T follicular helper cell (primary cell): ENCODE data around the gene CHD5.
"Not testable (repeated sequence)": the region's sequence is repeated elsewhere in the genome, so short reads cannot be mapped to it uniquely, and the experiment has no call there.

Source experiments
- DNase-seq: peaks from one replicate; pipeline ENCODE4 v3.0.0-alpha.2; 2020; ENCODE audit warnings: low read depth

CHD5 gene

GRCh38 chr1:6084781-6085495 lies 95.2 kb downstream of the CHD5 start:
- DNase-seq: no peak

DNA sequence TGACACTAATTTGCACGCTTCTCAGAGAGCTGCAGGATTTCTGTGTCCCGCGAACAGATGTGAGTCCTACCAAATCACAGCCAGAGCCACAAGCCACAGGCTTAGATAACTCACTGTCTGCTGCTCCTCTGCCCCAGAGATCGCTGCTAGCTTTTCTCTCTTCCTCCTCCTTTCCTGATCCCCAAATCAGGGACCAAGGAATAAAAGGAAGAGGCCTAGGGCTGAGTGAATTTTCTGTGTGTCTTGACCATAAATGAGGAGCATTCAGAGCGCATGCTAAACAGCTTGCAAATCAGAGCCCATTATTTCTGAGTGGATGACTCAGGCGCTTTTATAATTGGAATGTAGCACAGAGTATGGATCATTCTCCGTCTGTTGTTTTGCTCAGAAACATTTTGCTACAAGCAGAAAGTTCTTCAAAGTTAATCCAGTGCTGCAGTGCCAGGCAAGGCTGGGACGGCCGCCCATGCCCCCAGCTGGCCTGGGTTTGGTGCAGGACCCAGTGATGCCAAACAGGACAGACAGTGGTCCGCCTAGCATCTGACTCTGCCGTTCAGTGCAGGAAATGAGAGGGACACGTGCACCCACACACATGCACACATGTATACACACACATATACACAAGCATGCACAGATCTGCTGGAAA lies 96.2 kb downstream of the CHD5 start:
- no peak for DNase-seq

DNA sequence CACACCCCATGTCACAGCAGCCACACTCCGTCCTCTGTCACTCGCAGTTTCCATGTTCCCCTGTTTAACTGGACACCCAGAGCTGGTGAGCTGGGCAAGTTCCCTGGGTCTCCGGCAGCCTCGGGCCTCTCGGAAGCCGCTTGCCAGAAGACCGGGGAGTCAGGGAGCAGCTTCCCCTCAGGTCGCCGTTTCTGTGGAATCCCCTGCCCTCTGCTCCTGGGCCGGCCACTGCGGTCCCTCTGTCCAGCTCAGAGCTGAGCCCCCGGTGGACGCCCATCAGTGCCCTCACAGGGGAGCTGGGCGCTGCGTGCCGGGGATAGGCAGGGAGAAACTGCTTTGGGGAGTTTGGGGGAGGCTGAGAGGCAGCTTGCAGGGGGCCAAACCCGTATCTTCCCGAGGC lies 96.7 kb downstream of the CHD5 start:
- no peak for DNase-seq

DNA sequence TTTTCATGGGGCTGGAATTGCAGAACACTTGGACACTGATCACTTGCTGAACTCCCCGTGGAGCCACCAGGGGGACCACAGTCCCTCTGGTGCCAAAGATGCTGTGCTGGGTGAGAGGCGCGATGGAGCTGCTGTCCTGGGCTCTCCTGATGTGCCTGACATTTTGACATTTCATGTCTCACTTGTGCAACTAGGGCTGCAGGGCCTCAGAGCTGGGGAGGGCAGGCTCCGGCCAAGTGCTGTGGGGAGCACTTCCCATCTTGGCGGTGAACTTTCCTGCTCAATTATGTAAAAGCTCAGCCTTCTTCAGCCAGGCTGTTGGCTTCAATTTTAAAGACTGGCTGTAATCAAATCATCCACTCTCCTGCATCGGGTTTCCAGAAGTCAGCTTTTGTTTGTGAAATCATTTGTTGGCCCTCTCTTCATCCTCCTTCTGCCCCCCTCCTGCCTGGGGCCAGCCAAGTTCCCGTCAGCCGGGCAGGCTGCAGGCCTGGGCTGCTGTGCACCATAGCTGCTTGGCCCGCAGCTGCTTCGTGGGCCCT lies 97.6 kb downstream of the CHD5 start:
- no peak for DNase-seq

DNA sequence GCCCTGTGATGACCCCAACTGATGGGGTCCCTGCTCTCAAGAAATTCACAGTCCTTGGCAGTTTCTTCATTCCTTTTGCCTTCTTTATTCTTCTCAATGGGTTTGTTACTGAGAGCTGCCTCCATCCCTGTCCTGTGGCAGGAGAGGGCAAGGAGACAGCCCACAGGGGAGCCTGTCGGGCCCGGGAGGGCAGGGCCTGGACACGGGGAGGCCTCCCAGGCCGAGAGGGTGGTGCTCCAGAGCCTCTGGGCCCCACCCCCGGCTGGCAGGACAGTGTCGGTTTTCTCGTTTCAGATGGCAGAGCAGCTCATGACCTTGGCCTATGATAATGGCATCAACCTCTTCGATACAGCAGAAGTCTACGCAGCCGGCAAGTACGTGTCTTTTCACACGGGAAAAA lies 98.2 kb downstream of the CHD5 start:
- DNase-seq: no peak

DNA sequence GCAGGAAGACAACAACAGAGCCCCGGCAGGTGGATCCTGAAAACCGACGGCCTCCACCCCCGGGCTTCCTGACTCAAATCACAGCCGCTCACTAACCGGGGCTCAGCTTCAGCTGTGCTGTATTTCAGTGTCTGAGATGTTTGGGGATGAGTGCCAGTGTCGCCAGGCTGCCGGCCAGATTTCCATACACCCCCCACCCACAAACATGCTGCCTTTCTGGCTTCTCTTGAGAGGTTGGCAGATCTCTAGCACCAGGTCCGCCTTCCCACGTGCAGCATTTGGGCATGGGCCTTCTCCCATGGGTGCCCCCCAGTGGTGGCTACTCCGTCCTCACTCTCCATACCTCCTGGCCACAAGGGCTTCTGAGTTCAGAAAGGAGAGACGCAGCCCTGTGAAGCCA lies 99.7 kb downstream of the CHD5 start:
- DNase-seq: no peak

DNA sequence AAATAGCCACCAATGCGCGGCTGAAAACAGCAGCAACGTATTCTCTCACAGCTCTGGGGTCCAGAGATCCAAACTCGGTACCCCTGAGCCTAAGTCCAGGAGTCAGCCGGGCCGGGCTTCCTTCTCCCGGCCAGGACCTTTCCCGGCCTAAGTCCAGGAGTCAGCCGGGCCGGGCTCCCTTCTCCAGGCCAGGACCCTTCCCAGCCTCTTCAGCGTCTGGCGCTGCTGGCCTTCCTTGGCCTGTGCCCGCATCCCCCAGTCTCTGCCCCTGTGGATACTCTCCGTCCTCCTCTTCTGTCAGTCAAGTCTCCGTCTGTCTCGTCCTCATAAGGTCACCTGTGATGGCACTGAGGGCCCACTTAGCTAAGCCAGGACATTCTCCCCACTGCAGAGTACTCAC lies 102.2 kb downstream of the CHD5 start:
- no peak for DNase-seq

DNA sequence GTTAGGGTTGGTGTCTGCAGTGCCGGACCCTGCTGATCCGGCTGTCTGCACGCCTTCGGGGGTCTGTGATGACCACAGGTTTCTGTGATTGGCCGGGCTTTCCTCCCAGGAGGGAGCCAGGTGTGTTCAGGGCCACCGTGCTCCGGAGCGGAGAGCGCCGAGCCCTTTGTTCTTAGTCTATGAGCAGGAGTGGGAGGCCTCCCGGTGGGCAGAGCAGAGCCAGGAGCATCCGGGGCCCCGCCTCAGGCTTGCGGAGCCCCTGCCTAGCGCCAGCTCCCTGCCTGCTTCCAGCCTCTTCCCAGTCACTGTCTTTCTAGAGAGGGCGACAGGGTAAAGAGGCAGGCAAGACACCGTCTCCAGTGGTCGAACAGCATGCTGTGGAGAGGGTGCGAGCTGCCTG lies 102.6 kb downstream of the CHD5 start:
- no peak for DNase-seq

GRCh38 chr1:6077061-6077460 lies 103.1 kb downstream of the CHD5 start:
- DNase-seq: not testable (repeated sequence)

DNA sequence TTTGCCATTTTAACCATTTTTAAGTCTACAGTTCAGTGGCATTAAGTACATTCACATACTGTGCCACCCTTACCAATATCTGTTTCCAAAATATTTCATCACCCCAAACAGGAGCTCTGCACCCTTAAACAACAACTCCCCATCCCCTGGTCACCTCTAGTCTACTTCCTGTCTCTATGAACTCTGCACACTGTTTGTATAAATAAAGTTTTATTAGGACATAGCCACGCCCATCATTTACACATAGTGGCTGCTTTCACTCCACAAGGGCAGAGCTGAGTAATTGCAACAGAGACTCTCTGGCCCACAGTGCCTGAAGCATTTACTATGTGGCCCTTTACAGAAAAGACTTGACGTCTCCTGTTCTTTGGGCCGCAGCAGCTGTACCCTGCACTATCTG lies 104.4 kb downstream of the CHD5 start:
- no peak for DNase-seq

DNA sequence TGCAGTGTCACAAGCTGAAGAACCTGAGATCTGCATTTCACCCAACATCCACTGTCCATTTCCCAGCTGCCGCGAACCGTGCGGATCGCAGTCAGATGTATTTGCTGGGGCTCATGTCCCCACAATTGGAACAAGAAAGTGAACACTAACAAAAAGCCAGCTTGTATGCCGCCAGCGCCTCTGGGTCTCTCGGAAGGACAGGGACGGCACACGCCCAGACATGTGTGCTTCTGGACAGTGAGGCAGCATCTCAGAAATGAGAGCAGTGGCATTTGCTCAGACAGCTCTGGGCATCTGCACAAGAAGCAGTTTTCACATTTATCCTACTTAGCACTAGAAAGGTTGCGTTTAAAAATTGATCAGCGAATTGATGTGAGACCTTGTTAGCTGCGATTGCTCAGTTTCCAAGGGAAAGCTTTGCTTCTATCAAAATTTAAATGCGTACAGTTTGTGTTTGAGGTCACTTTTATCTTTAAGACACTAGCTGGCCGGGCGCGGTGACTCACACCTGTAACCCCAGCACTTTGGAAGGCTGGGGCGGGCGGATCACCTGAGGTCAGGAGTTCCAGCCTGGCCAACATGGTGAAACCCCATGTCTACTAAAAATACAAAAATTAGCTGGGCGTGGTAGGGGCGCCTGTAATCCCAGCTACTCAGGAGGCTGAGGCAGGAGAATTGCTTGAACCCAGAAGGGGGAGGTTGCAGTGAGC lies 105.8 kb downstream of the CHD5 start:
- DNase-seq: no peak

DNA sequence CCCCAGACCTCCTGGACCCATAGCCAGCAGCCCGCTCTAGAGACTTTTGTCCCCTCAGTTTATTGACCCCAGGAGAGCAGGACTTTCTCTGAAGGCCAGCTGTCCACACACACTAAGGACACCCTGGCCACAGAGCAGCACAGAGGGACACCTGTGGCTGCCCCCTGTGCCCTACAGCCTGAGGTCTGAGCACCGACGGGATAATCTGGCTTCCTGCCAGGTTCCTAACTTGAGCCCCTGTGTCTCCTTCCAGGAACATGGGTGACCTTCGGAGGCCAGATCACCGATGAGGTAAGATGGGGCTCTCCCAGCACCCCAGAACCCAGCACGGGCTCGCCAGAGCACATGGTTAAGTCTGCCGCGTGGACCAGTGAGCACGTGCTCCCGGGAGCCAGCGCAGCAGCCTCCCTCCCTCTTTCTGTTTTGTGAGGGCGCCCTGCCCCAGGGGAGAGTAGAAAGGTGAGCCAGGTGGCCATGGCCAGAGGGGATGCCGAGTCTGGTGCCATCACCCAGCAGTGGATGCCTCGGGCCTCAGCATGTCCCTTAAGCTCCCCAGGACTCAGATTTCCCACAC lies 106.6 kb downstream of the CHD5 start:
- no peak for DNase-seq

- DNase-seq: no peak
Measured at GRCh38 chr1:6072774-6073479, 107.2 kb downstream of the CHD5 start.

DNA sequence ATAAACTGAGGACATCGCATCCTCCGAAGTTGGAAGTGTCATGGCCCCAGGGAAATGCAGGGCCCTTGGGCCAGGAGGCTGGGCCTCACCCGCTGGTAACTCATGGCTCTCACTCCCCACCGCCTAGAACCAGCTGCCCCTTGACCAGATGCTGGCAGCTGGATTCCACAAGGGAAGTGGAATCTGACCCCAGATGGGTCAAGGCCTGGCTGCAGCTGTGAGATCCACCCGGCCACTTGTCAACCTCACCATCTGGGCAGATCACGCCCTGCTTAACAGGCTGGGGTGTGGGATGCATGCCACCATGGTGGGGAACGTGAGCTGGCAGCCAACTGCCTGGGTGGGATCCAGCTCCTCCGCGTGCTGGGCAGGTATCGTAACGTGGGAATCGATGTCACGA lies 108.9 kb downstream of the CHD5 start:
- no peak for DNase-seq

DNA sequence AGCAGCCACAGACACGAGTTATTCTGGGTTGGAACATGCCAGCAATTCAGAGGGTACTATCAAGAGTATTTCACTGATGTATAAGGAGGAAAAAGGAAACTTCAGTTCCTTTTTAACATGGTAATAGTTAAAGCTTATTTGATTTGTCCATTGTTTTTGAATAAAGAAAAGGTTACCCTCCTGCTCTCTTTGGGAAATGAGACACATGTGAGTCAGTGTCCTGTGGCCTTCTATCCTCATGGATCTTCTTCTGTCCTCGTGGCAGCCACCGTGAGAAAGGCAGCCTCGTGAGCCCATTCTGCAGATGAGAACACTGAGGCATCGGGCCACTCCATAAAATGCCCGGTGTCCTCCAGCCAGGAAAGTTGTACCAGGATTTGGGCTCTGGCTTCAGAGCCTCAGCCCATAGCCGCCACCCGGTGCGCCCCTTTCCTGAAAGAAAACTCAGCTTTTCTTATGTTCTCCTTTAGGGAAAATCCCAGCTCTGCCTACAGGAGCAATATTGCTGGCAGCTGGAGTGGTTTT lies 109.6 kb downstream of the CHD5 start:
- no peak for DNase-seq

DNA sequence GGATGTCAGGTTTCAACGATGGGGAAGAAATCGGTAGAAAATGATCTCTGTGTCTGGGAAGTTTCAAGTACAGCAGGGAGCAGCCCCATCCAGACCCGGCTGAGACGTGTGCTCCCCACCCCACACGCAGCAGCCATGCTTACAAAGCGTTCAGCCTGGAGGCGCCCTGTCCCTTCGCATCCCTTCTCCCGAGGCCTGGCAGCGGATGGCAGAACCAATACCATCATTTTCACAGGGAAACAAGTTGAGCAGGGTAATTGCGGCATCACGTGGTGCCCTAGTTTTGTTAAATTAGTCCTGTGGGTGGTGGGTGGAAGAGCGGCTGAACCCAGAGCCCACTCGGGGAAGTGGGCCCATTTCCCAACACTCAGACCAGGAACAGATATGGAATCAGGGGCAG lies 110.5 kb downstream of the CHD5 start:
- DNase-seq: no peak

- DNase-seq: no peak
Measured at GRCh38 chr1:6068932-6069331, 111.2 kb downstream of the CHD5 start.

- no peak for DNase-seq
Measured at GRCh38 chr1:6068073-6068472, 112.0 kb downstream of the CHD5 start.

- no peak for DNase-seq
Measured at GRCh38 chr1:6066680-6067079, 113.4 kb downstream of the CHD5 start.

DNA sequence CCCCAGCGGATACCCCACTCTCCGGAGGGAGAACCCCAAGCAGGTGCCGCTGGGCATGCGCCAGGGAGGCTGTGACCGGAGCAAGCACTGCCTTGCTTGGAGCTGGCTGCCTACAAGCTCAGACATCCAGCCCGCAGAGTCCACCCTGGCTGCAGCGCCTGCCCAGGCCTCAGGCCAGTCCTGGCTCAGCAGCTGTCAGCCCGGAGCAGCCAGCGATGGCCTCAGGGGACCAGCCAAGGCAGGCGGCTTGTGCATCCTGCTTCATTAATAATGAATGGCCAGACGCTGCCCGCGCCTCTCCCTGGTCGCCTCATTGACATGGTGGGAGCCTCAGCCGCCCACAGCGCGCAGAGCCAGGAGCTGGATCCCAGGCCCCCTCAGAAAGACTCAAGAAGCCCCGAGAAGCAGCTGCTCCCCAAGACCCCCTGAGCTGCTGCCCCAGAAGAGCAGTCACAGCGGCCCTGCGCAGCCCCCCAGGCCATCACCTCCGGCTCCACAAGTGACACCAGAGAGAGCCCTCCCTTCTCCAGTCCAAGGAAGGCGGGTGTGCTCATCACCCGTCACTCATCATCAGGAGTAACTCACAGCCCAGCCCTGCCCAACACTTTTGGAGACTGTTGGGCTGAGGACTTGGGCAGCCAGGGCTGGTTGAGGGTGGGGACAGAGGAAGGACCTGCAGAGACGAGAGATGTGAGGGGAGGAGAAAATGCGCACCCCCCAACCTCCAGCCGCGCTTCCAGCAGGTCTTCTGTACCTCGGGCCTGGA lies 114.8 kb downstream of the CHD5 start:
- DNase-seq: no peak

- DNase-seq: not testable (repeated sequence)
Measured at GRCh38 chr1:6063532-6064053, 116.5 kb downstream of the CHD5 start.
